Stimulated activated CD4-positive, alpha-beta T cell treated with anti-CD3 and anti-CD28 coated beads, Interleukin-15, amount 100 ng/mL, for 1 hour (primary cell): ENCODE measurements around the gene GDF3.
"Not testable (repeated sequence)": the region's sequence is repeated elsewhere in the genome, so short reads cannot be mapped to it uniquely, and the experiment has no call there.

ENCODE experiments used
- DNase-seq, 2 donors: peaks; one replicate each; pipeline ENCODE4 v3.0.0-alpha.2; 2020; ENCODE audit warnings: low read depth in 1 of 2, low spot score in 1 of 2

The GDF3 gene

DNA sequence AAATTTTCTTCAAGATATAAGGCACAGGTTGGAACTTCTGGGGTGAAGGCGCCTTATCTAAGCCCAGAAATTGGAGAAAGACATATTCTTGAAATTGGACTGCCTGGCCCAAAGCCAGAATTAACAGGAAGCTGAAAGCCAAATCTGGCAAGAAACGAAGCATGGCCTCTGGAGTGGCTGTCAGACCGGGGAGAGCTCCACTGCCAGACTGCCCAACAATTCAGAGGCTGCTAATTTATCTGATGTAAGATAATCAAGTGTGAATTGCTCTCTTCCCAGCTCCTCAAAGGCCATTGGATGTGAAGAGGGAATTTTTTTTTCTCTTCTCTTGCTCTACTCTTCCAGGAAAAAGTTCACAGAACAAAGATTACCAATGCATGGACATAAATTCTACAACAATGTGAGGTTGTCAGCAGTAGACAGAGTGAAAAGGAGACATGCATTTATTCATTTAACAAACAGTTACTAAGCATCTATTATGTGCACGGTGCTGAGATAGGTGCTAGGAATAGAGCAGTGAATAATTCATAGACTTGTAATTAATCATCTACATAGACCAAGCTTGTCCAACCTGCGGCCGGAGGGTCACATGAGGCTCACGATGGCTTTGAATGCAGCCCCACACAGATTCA lies at the start of gene GDF3:
GDF3 (minus strand) TSS at position 210 of the 632 bp plus-strand sequence; CDS start at position 163, 47 bp downstream.
- no peak for DNase-seq

GRCh38 chr12:7732993-7733392 lies 37.4 kb upstream of the GDF3 start:
- DNase-seq = no peak

DNA sequence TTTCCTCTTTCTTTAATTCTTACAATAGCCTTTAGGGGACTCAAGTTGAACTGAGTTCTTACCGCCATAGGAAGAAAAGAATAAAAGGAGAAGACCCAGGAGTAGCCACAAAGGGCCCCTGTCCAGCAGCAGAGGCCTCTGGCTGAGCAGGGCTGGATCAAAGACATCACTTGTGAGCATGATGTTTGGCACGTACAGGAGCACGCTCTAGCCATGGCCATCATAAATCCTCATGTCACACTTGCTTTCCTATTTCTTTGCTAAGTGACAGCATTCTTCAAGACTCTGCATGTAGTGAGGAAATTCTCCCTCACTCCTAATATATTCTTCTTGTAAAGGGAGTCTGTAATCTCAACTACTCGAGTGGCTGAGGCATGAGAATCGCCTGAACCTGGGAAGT lies 35.9 kb upstream of the GDF3 start:
- no peak for DNase-seq

GRCh38 chr12:7730984-7731383 lies 35.4 kb upstream of the GDF3 start:
- not testable (repeated sequence) for DNase-seq

GRCh38 chr12:7729746-7730145 lies 34.2 kb upstream of the GDF3 start:
- no peak for DNase-seq

DNA sequence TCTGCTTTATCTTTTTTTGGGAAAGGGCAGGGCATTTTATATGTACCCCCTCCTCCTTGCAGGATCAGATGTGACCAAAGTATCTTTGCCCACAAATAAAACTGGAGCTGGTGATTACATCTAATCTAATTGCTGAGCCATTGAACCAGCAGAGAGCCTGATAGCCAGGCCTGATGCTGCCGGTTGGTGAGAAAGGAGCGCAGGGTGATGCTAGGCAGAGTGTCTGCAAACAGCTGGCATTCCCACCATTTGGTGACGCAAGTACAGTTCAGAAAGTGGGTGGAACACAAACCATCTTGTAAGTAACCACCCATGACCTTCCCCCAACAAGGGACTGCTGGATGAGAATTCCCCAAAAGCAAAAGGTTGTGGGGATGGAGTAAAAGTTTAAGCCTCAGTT lies 28.4 kb upstream of the GDF3 start:
- DNase-seq = no peak

GRCh38 chr12:7719946-7720730 lies 24.6 kb upstream of the GDF3 start:
- DNase-seq = no peak

GRCh38 chr12:7716381-7716780 lies 20.8 kb upstream of the GDF3 start:
- DNase-seq = no peak

GRCh38 chr12:7712841-7713442 lies 17.4 kb upstream of the GDF3 start:
- no peak for DNase-seq

- DNase-seq = no peak
Measured at GRCh38 chr12:7711133-7711532, 15.6 kb upstream of the GDF3 start, which contains the start of gene DPPA3. TSS of gene DPPA3 (plus strand) at chr12:7711433. CDS start at chr12:7711571, 138 bp downstream.

GRCh38 chr12:7709969-7710675 lies 14.5 kb upstream of the GDF3 start:
- DNase-seq = no peak

GRCh38 chr12:7705846-7706245 lies 10.3 kb upstream of the GDF3 start:
- DNase-seq = no peak

GRCh38 chr12:7695237-7695560 lies 376 bp downstream of the GDF3 start:
- no peak for DNase-seq

GRCh38 chr12:7694556-7695236 lies 879 bp downstream of the GDF3 start:
- no peak for DNase-seq

- no peak for DNase-seq
Measured at GRCh38 chr12:7693793-7694192, 1.8 kb downstream of the GDF3 start.

- no peak for DNase-seq
Measured at GRCh38 chr12:7681535-7681934, 14.0 kb downstream of the GDF3 start.

GRCh38 chr12:7679251-7680045 lies 16.1 kb downstream of the GDF3 start:
- no peak for DNase-seq

GRCh38 chr12:7678744-7679143 lies 16.8 kb downstream of the GDF3 start:
- no peak for DNase-seq

DNA sequence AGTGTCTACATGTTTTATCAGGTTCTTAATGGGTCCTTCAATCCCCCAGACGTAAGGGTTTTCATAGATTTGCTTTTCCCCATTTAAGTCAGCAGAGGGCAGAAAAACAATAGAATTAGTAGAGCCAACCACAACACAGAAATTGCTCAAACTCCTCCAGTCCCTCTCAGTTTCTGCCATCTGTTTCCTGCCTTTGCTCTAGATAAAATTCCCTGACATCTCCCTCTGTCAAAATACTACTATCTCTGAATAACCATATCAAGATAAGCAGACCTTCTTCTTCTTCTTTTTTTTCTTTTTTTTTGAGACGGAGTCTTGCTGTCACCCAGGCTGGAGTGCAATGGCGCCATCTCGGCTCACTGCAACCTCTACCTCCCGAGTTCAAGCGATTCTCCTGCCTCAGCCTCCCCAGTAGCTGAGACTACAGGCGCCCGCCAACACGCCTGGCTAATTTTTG lies 18.1 kb downstream of the GDF3 start:
- not testable (repeated sequence) for DNase-seq

GRCh38 chr12:7675455-7675854 lies 20.1 kb downstream of the GDF3 start:
- DNase-seq = not testable (repeated sequence)
